ENCODE measurements around the gene ACLY. TPM values are rescaled to one million over a fixed set of nuclear protein-coding genes. Genes with fewer than 3 reads are reported as not detected.
A peak's percentile ranks its signal among the peaks of the same experiment; 100 is the strongest.

ACLY gene
- total and polyA plus RNA-seq, 2 of the 13 experiments (the other 11 are each of a cell fraction or from before 2014, with no cell fraction given) = 111 to 218 TPM

GRCh38 chr17:41836550-41837196, 82.1 kb downstream of the ACLY start:
- peaks cover 40% of the 10 kb centered on the region for H3K4me1 ChIP-seq (ENCODE audit: insufficient read depth, low read length)
- WGBS (ENCODE audit: low lambda C conversion rate) = 24% methylated on average over 20 of the region's 21 CpGs
- FAIRE-seq (no peak), DNase-seq (ENCODE audit: low spot score) (no peak), ATAC-seq (no peak)
- POLR2A ChIA-PET = interaction anchor here (1.3 to 1.9 kb wide), 5 partner anchors 10 to 122 kb away, joined by 3 to 9 read pairs (median 4); partner anchors contain the start of genes FKBP10, KLHL11 and P3H4
- H3K4me2 ChIP-seq (ENCODE audit: low read depth, low read length) = peak overlapping the region; percentile 80
- H3K4me3 ChIP-seq (replicated peaks in 1 of 3; ENCODE audit: insufficient read depth in 1 of 3, low read depth in 2 of 3, low read length in 3 of 3) = peak overlapping the region; percentile 63 to 94 (median 77)
- no TSS peak for BruUV-seq (replicated peaks)
- H3K27ac ChIP-seq (ENCODE audit: extremely low read length, insufficient read depth, low read length) = no peak overlapping the region
- peaks cover 3 to 10% of the 10 kb centered on the region in 2 experiments for H3K36me3 ChIP-seq (replicated peaks in 1 of 2; ENCODE audit: control insufficient read depth in 1 of 2, insufficient read depth in 2 of 2, low read length in 2 of 2)
- peak overlapping the region; percentile 88 for H2AFZ ChIP-seq (ENCODE audit: low read length)
- in situ Hi-C loops (cut with HindIII; ENCODE audit: extremely low pct_ligation_motif_present, low pct_unique_long_range_greater_than_20kb) = no loop called here
- H3K9ac ChIP-seq (ENCODE audit: insufficient read depth, low read depth, low read length) = peak overlapping the region; percentile 61
- no peaks in the 10 kb centered on the region for H3K27me3 ChIP-seq (ENCODE audit: control insufficient read depth in 1 of 2, insufficient read depth in 2 of 2, low read length in 2 of 2)
- H3K79me2 ChIP-seq (ENCODE audit: insufficient read depth, low read length) = peaks cover 9% of the 10 kb centered on the region
- no peaks in the 10 kb centered on the region for H3K9me3 ChIP-seq (ENCODE audit: low read length)
- CTCF ChIA-PET (ENCODE audit: low intra/inter-chr PET ratio, low total read pairs) = no interaction called here
- H4K20me1 ChIP-seq (ENCODE audit: insufficient read depth, low read length) = no peaks in the 10 kb centered on the region
- intact Hi-C loops (cut with micrococcal nuclease; ENCODE audit: unreplicated experiment) = no loop called here
- TF ChIP-seq SATB2 (CRISPR knock-in tag; IDR thresholded peaks at IDR 0.05) (no peak), ISL2 (CRISPR knock-in tag; IDR thresholded peaks at IDR 0.05) (peak; percentile 43; the same call in 1 of the 2 replicates), MED13 (CRISPR knock-in tag; IDR thresholded peaks at IDR 0.05) (no peak), MAFG (CRISPR knock-in tag; IDR thresholded peaks at IDR 0.05) (no peak), ZNF691 (CRISPR knock-in tag; IDR thresholded peaks at IDR 0.05; ENCODE audit: borderline replicate concordance, low read depth) (no peak), BATF2 (CRISPR knock-in tag; IDR thresholded peaks at IDR 0.05) (no peak), ZFP62 (CRISPR knock-in tag; IDR thresholded peaks at IDR 0.05) (no peak), U2AF2 (IDR thresholded peaks at IDR 0.05; ENCODE audit: low read depth, low read length) (no peak), ZNF333 (CRISPR knock-in tag; IDR thresholded peaks at IDR 0.05; ENCODE audit: borderline replicate concordance) (no peak), ATM (IDR thresholded peaks at IDR 0.05; ENCODE audit: borderline replicate concordance) (no peak), ZNF318 (CRISPR knock-in tag; IDR thresholded peaks at IDR 0.05) (peak; percentile 70; the same call in 1 of the 2 replicates), ZMYM2 (CRISPR knock-in tag; IDR thresholded peaks at IDR 0.05) (peak; percentile 81; the same call in 1 of the 2 replicates), ZNF496 (CRISPR knock-in tag; IDR thresholded peaks at IDR 0.05; ENCODE audit: insufficient replicate concordance) (no peak), BRD4 (CRISPR knock-in tag; IDR thresholded peaks at IDR 0.05) (peak; percentile 21; the same call in 1 of the 2 replicates), FOXA3 (CRISPR knock-in tag; IDR thresholded peaks at IDR 0.05) (no peak), NFE2L1 (CRISPR knock-in tag; IDR thresholded peaks at IDR 0.05; ENCODE audit: borderline replicate concordance) (no peak)

All from HepG2 (cell line).